ES-I3 (cell line): Measurements from ENCODE around the gene M1AP.

Experiments
- H3K36me3 ChIP-seq: 2 replicates; pipeline ENCODE4 v1.6.1; 2013; ENCODE audit warnings: mild to moderate bottlenecking, low read length, control low read depth, moderate library complexity; ENCODE audit not compliant: insufficient read depth
- H3K4me1 ChIP-seq: 2 replicates; pipeline ENCODE4 v1.6.1; 2013; ENCODE audit warnings: mild to moderate bottlenecking, control low read depth, low read length; ENCODE audit not compliant: insufficient read depth
- H3K9ac ChIP-seq: 2 replicates; pipeline ENCODE4 v1.6.1; 2013; ENCODE audit warnings: low read depth, mild to moderate bottlenecking, low read length, moderate library complexity
- H3K9me3 ChIP-seq: 2 replicates; pipeline ENCODE4 v1.6.1; 2013; ENCODE audit warnings: mild to moderate bottlenecking, low read length, moderate library complexity; ENCODE audit not compliant: control insufficient read depth, insufficient read depth

The M1AP gene

GRCh38 chr2:74529357-74530238 is 118.5 kb downstream of the M1AP start, which contains the start of the genes AUP1 and HTRA2:
Gene AUP1 (minus strand): TSS chr2:74529706. CDS start chr2:74529629, 77 bp downstream.
Gene HTRA2 (plus strand): TSS chr2:74529933. CDS start chr2:74530007, 74 bp downstream.
- peak within 1 kb of the TSS; percentile 99 for H3K9ac ChIP-seq
- H3K36me3 ChIP-seq, result peaks cover 10% of the 10 kb centered on the region
- H3K4me1 ChIP-seq, result peaks cover 19% of the 10 kb centered on the region
- H3K9me3 ChIP-seq, result no peaks in the 10 kb centered on the region

- Histone ChIP-seq H3K9ac (peak overlapping the region; percentile 99), H3K9me3 (no peaks in the 10 kb centered on the region), H3K36me3 (peaks cover 10% of the 10 kb centered on the region), H3K4me1 (peaks cover 19% of the 10 kb centered on the region)
These were observed 119.4 kb downstream of the M1AP start for GRCh38 chr2:74528600-74529356.

- peaks cover 10% of the 10 kb centered on the region for H3K36me3 ChIP-seq
- peaks cover 19% of the 10 kb centered on the region for H3K4me1 ChIP-seq
- no peaks in the 10 kb centered on the region for H3K9me3 ChIP-seq
- no peak overlapping the region for H3K9ac ChIP-seq
These were observed 120.4 kb downstream of the M1AP start for GRCh38 chr2:74527741-74528140.

GRCh38 chr2:74526649-74527230 is 121.4 kb downstream of the M1AP start:
- no peak overlapping the region for H3K9ac ChIP-seq
- peaks cover 19% of the 10 kb centered on the region for H3K4me1 ChIP-seq
- no peaks in the 10 kb centered on the region for H3K9me3 ChIP-seq
- peaks cover 10% of the 10 kb centered on the region for H3K36me3 ChIP-seq

GRCh38 chr2:74525717-74526648 is 122.1 kb downstream of the M1AP start, which contains the start of gene DQX1:
Gene DQX1 (minus strand): TSS chr2:74526231. CDS start chr2:74525729, 502 bp downstream.
- no peaks in the 10 kb centered on the region for H3K9me3 ChIP-seq
- peaks cover 10% of the 10 kb centered on the region for H3K36me3 ChIP-seq
- H3K4me1 ChIP-seq, result peaks cover 19% of the 10 kb centered on the region
- no peak within 1 kb of the TSS for H3K9ac ChIP-seq

DNA sequence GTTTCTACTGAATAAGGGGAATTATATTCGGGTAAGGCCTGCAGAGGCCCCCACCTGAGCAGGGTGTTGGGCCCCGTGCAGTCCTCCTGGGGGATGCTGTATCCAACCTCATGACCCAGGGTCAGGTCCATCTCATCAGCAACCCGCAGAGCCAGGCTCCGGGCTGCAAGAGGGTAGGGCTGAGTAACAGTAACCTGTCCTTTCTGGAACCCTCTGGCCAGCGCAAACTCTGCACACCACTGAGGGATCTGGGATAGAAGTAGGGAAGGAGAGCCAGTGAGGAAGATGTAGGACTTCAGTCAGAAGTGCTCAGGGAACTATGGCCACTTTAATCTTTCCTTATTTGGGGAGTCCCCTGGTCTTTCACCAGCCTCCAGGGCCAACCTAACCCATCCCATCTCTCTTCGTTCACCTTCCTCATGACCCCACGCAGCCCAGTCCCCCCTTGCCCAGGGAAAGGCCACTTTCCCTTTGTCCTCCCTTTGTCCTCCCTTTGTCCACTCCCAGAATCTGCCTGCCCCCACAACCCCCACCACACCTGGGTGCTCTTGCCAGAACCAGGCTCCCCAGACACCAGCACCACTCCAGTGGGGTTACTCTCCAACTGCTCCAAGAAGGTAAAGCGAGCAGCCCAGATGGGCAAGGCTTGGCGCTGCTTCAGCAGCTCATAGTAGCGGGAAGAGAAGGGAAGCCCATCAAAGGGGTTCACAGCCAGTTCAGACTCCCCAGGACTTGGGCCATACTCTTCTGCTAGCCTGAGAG is 123.0 kb downstream of the M1AP start:
- H3K9me3 ChIP-seq, result no peaks in the 10 kb centered on the region
- no peak overlapping the region for H3K9ac ChIP-seq
- H3K4me1 ChIP-seq, result peaks cover 16% of the 10 kb centered on the region
- peaks cover 10% of the 10 kb centered on the region for H3K36me3 ChIP-seq

- Histone ChIP-seq H3K9me3 (no peaks in the 10 kb centered on the region), H3K9ac (no peak overlapping the region), H3K4me1 (peaks cover 16% of the 10 kb centered on the region), H3K36me3 (peaks cover 10% of the 10 kb centered on the region)
These were observed 124.1 kb downstream of the M1AP start for GRCh38 chr2:74524005-74524404.

GRCh38 chr2:74522516-74522915 is 125.6 kb downstream of the M1AP start:
- Histone ChIP-seq H3K36me3 (peaks cover 5% of the 10 kb centered on the region; the same call in 1 of the 2 replicates), H3K9me3 (no peaks in the 10 kb centered on the region), H3K9ac (no peak overlapping the region), H3K4me1 (peaks cover 7% of the 10 kb centered on the region; the same call in 1 of the 2 replicates)

- Histone ChIP-seq H3K9me3 (peaks cover 6% of the 10 kb centered on the region; the same call in 1 of the 2 replicates), H3K9ac (no peak overlapping the region), H3K36me3 (no peaks in the 10 kb centered on the region), H3K4me1 (no peaks in the 10 kb centered on the region; the same call in 1 of the 2 replicates)
These were observed 131.5 kb downstream of the M1AP start for GRCh38 chr2:74516650-74517049.

DNA sequence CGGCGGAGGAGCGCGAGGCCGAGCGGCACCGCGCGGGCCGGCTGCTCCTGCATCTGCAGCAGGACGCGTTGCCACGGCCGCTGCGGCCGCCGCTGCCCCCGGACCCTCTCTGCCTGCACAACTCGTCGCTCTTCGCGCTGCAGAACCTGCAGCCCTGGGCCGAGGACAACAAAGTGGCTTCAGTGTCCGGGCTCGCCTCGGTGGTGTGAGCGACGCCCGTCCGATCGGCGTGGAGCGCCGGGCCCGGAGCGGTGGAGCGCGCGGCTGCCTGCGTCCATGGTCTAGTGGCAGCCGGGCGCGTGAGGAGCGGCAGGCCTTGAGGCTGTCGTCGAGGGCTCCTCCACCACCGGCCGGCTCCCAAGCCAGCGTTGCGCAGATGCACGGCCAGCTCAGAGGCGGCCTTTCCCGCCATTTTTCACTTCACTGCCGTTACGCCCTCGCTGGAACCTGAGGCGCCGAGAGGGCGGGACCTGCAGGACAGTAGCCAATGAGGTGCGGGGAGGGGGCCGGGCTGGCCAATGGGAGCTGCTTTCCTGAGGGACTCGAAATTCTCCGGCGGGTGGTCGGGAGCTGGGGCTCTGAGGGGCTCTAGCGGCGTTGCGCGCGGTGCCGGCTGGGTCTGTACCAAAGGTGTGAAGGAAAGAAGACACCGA is 132.0 kb downstream of the M1AP start:
- Histone ChIP-seq H3K36me3 (no peaks in the 10 kb centered on the region), H3K4me1 (no peaks in the 10 kb centered on the region; the same call in 1 of the 2 replicates), H3K9me3 (peaks cover 6% of the 10 kb centered on the region; the same call in 1 of the 2 replicates), H3K9ac (peak overlapping the region; percentile 37; the same call in 1 of the 2 replicates)

- Histone ChIP-seq H3K4me1 (no peaks in the 10 kb centered on the region; the same call in 1 of the 2 replicates), H3K9ac (peak overlapping the region; percentile 37; the same call in 1 of the 2 replicates), H3K9me3 (peaks cover 6% of the 10 kb centered on the region; the same call in 1 of the 2 replicates), H3K36me3 (no peaks in the 10 kb centered on the region)
These were observed 132.7 kb downstream of the M1AP start for GRCh38 chr2:74515271-74515980.
